ENCODE results near the gene GJA1.

Gene GJA1

GRCh38 chr6:121492536-121492935 is 57.1 kb downstream of the GJA1 start:
- DNase-seq = no peak

GRCh38 chr6:121497970-121498375 is 62.5 kb downstream of the GJA1 start:
- DNase-seq = no peak

GRCh38 chr6:121498481-121499276 is 63.2 kb downstream of the GJA1 start:
- DNase-seq = no peak
